Measurements from ENCODE around the gene EPHA6.

DNA sequence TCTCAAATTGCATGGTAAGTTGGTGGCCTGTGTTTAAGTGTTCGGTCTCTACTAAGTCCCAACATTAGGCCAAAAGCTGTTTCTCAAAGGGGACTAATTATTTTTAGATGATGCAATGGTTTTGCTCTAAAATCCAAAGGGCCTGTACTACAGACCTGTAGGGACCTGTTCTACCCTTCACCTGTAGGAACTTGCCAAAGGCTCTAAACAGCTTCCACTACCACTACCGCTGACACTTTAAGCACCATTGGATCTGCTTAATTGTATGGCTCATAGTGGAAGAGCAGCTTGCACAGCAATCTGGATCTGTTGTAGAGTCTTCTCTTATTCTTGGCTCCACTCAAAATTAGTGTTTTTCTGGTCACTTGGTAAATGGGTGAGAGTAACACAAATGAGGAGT is 346.8 kb downstream of the EPHA6 start:
- TF ChIP-seq BMI1 (IDR thresholded peaks at IDR 0.05; ENCODE audit: borderline replicate concordance) = no peak
- TF ChIP-seq SIN3A (IDR thresholded peaks at IDR 0.05; ENCODE audit: low read depth, low read length) = no peak
- TF ChIP-seq, protein P1, sequence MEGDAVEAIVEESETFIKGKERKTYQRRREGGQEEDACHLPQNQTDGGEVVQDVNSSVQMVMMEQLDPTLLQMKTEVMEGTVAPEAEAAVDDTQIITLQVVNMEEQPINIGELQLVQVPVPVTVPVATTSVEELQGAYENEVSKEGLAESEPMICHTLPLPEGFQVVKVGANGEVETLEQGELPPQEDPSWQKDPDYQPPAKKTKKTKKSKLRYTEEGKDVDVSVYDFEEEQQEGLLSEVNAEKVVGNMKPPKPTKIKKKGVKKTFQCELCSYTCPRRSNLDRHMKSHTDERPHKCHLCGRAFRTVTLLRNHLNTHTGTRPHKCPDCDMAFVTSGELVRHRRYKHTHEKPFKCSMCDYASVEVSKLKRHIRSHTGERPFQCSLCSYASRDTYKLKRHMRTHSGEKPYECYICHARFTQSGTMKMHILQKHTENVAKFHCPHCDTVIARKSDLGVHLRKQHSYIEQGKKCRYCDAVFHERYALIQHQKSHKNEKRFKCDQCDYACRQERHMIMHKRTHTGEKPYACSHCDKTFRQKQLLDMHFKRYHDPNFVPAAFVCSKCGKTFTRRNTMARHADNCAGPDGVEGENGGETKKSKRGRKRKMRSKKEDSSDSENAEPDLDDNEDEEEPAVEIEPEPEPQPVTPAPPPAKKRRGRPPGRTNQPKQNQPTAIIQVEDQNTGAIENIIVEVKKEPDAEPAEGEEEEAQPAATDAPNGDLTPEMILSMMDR (IDR thresholded peaks at IDR 0.05 in 2 of 3, conservative IDR thresholded peaks at IDR 0.05 in 1 of 3; ENCODE audit: control insufficient read depth in 2 of 3, extremely low read depth in 1 of 3, insufficient read depth in 1 of 3, low read depth in 3 of 3, low read length in 3 of 3) = no peak
- TF ChIP-seq YBX1 (IDR thresholded peaks at IDR 0.05) = no peak
- TF ChIP-seq, protein P2, sequence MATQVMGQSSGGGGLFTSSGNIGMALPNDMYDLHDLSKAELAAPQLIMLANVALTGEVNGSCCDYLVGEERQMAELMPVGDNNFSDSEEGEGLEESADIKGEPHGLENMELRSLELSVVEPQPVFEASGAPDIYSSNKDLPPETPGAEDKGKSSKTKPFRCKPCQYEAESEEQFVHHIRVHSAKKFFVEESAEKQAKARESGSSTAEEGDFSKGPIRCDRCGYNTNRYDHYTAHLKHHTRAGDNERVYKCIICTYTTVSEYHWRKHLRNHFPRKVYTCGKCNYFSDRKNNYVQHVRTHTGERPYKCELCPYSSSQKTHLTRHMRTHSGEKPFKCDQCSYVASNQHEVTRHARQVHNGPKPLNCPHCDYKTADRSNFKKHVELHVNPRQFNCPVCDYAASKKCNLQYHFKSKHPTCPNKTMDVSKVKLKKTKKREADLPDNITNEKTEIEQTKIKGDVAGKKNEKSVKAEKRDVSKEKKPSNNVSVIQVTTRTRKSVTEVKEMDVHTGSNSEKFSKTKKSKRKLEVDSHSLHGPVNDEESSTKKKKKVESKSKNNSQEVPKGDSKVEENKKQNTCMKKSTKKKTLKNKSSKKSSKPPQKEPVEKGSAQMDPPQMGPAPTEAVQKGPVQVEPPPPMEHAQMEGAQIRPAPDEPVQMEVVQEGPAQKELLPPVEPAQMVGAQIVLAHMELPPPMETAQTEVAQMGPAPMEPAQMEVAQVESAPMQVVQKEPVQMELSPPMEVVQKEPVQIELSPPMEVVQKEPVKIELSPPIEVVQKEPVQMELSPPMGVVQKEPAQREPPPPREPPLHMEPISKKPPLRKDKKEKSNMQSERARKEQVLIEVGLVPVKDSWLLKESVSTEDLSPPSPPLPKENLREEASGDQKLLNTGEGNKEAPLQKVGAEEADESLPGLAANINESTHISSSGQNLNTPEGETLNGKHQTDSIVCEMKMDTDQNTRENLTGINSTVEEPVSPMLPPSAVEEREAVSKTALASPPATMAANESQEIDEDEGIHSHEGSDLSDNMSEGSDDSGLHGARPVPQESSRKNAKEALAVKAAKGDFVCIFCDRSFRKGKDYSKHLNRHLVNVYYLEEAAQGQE (IDR thresholded peaks at IDR 0.05; ENCODE audit: low read depth, low read length) = no peak
- TF ChIP-seq ZNF384 (IDR thresholded peaks at IDR 0.05; ENCODE audit: borderline replicate concordance, low read depth, low read length) = no peak
- TF ChIP-seq, protein P3, sequence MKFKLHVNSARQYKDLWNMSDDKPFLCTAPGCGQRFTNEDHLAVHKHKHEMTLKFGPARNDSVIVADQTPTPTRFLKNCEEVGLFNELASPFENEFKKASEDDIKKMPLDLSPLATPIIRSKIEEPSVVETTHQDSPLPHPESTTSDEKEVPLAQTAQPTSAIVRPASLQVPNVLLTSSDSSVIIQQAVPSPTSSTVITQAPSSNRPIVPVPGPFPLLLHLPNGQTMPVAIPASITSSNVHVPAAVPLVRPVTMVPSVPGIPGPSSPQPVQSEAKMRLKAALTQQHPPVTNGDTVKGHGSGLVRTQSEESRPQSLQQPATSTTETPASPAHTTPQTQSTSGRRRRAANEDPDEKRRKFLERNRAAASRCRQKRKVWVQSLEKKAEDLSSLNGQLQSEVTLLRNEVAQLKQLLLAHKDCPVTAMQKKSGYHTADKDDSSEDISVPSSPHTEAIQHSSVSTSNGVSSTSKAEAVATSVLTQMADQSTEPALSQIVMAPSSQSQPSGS (IDR thresholded peaks at IDR 0.05; ENCODE audit: low read length) = no peak
- TF ChIP-seq, protein P4, sequence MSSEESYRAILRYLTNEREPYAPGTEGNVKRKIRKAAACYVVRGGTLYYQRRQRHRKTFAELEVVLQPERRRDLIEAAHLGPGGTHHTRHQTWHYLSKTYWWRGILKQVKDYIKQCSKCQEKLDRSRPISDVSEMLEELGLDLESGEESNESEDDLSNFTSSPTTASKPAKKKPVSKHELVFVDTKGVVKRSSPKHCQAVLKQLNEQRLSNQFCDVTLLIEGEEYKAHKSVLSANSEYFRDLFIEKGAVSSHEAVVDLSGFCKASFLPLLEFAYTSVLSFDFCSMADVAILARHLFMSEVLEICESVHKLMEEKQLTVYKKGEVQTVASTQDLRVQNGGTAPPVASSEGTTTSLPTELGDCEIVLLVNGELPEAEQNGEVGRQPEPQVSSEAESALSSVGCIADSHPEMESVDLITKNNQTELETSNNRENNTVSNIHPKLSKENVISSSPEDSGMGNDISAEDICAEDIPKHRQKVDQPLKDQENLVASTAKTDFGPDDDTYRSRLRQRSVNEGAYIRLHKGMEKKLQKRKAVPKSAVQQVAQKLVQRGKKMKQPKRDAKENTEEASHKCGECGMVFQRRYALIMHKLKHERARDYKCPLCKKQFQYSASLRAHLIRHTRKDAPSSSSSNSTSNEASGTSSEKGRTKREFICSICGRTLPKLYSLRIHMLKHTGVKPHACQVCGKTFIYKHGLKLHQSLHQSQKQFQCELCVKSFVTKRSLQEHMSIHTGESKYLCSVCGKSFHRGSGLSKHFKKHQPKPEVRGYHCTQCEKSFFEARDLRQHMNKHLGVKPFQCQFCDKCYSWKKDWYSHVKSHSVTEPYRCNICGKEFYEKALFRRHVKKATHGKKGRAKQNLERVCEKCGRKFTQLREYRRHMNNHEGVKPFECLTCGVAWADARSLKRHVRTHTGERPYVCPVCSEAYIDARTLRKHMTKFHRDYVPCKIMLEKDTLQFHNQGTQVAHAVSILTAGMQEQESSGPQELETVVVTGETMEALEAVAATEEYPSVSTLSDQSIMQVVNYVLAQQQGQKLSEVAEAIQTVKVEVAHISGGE (CRISPR knock-in tag; IDR thresholded peaks at IDR 0.05) = no peak

Data from GM12878 (cell line).